Measurements from ENCODE around the gene MARCHF3. TPM values are rescaled to one million over a fixed set of nuclear protein-coding genes. Genes with fewer than 3 reads are reported as not detected.

MARCHF3 gene
- total and polyA plus RNA-seq, 3 experiments from 2014 or later: 1.9 to 2.9 (median 2.5) TPM

- H3K4me1 Mint-ChIP-seq: no peaks in the 10 kb centered on the region
- POLR2A ChIA-PET: interaction anchor here (0.6 kb wide), 1 partner anchor 188 kb away, joined by 3 read pairs; no protein-coding TSS in a partner anchor
- DNase-seq: no peak
- CTCF ChIA-PET: no interaction called here
- Histone ChIP-seq H3K36me3 (ENCODE audit: insufficient read depth, low read length) (no peaks in the 10 kb centered on the region), H3K27me3 (ENCODE audit: insufficient read depth, low read length, poor library complexity, severe bottlenecking) (no peaks in the 10 kb centered on the region), H3K9me3 (ENCODE audit: low read length) (no peaks in the 10 kb centered on the region), H3K4me3 (ENCODE audit: low read length) (no peak overlapping the region), H3K27ac (ENCODE audit: low read depth, low read length) (no peak overlapping the region), H3K4me1 (ENCODE audit: insufficient read depth, low read length) (no peaks in the 10 kb centered on the region)
- H3K36me3 Mint-ChIP-seq: no peaks in the 10 kb centered on the region
- no peak overlapping the region for H3K4me3 Mint-ChIP-seq
- no peak overlapping the region for H3K27ac Mint-ChIP-seq
- no peaks in the 10 kb centered on the region for H3K9me3 Mint-ChIP-seq
- H3K27me3 Mint-ChIP-seq: peaks cover 0 to 4% of the 10 kb centered on the region in 2 donors
Measured at GRCh38 chr5:126965061-126965475, 65.3 kb downstream of the MARCHF3 start.

GRCh38 chr5:126963822-126964375 is 66.5 kb downstream of the MARCHF3 start:
- H3K4me3 Mint-ChIP-seq: no peak overlapping the region
- Histone ChIP-seq H3K27me3 (ENCODE audit: insufficient read depth, low read length, poor library complexity, severe bottlenecking) (no peaks in the 10 kb centered on the region), H3K9me3 (ENCODE audit: low read length) (no peaks in the 10 kb centered on the region), H3K4me3 (ENCODE audit: low read length) (no peak overlapping the region), H3K36me3 (ENCODE audit: insufficient read depth, low read length) (no peaks in the 10 kb centered on the region), H3K27ac (ENCODE audit: low read depth, low read length) (no peak overlapping the region), H3K4me1 (ENCODE audit: insufficient read depth, low read length) (no peaks in the 10 kb centered on the region)
- H3K36me3 Mint-ChIP-seq: no peaks in the 10 kb centered on the region
- no peak for DNase-seq
- ChIA-PET CTCF (no interaction called here), POLR2A (interaction anchor here (0.5 kb wide), 1 partner anchor 65 kb away, joined by 3 read pairs; no protein-coding TSS in a partner anchor)
- peaks cover 0 to 16% of the 10 kb centered on the region in 2 donors for H3K27me3 Mint-ChIP-seq
- no peaks in the 10 kb centered on the region for H3K4me1 Mint-ChIP-seq
- H3K27ac Mint-ChIP-seq: peak overlapping the region in 1 of 8 donors; percentile 5
- H3K9me3 Mint-ChIP-seq: no peaks in the 10 kb centered on the region

GRCh38 chr5:126961702-126962101 is 68.7 kb downstream of the MARCHF3 start:
- no peaks in the 10 kb centered on the region for H3K4me1 Mint-ChIP-seq
- H3K27me3 Mint-ChIP-seq: peaks cover 0 to 23% of the 10 kb centered on the region in 2 donors
- no peak overlapping the region for H3K27ac Mint-ChIP-seq
- Histone ChIP-seq H3K27ac (ENCODE audit: low read depth, low read length) (no peak overlapping the region), H3K4me3 (ENCODE audit: low read length) (no peak overlapping the region), H3K27me3 (ENCODE audit: insufficient read depth, low read length, poor library complexity, severe bottlenecking) (no peaks in the 10 kb centered on the region), H3K9me3 (ENCODE audit: low read length) (no peaks in the 10 kb centered on the region), H3K36me3 (ENCODE audit: insufficient read depth, low read length) (no peaks in the 10 kb centered on the region), H3K4me1 (ENCODE audit: insufficient read depth, low read length) (no peaks in the 10 kb centered on the region)
- H3K36me3 Mint-ChIP-seq: no peaks in the 10 kb centered on the region
- ChIA-PET CTCF (no interaction called here), POLR2A (no interaction called here)
- no peak overlapping the region for H3K4me3 Mint-ChIP-seq
- H3K9me3 Mint-ChIP-seq: no peaks in the 10 kb centered on the region
- no peak for DNase-seq

- Mint-ChIP-seq H3K4me3 (no peak overlapping the region), H3K9me3 (no peaks in the 10 kb centered on the region), H3K4me1 (no peaks in the 10 kb centered on the region), H3K36me3 (no peaks in the 10 kb centered on the region), H3K27me3 (peaks cover 0 to 25% of the 10 kb centered on the region in 2 donors), H3K27ac (no peak overlapping the region)
- CTCF ChIA-PET: no interaction called here
- H3K27ac ChIP-seq (ENCODE audit: low read depth, low read length): no peak overlapping the region
- no peak overlapping the region for H3K4me3 ChIP-seq (ENCODE audit: low read length)
- H3K4me1 ChIP-seq (ENCODE audit: insufficient read depth, low read length): no peaks in the 10 kb centered on the region
- DNase-seq: no peak
- POLR2A ChIA-PET: no interaction called here
- H3K36me3 ChIP-seq (ENCODE audit: insufficient read depth, low read length): no peaks in the 10 kb centered on the region
- H3K27me3 ChIP-seq (ENCODE audit: insufficient read depth, low read length, poor library complexity, severe bottlenecking): no peaks in the 10 kb centered on the region
- no peaks in the 10 kb centered on the region for H3K9me3 ChIP-seq (ENCODE audit: low read length)
Measured at GRCh38 chr5:126961128-126961527, 69.2 kb downstream of the MARCHF3 start.

GRCh38 chr5:126959188-126959587 is 71.2 kb downstream of the MARCHF3 start:
- Mint-ChIP-seq H3K9me3 (no peaks in the 10 kb centered on the region), H3K4me3 (no peak overlapping the region), H3K4me1 (no peaks in the 10 kb centered on the region), H3K36me3 (no peaks in the 10 kb centered on the region), H3K27me3 (peaks cover 0 to 25% of the 10 kb centered on the region in 2 donors), H3K27ac (no peak overlapping the region)
- no peak overlapping the region for H3K4me3 ChIP-seq (ENCODE audit: low read length)
- no peaks in the 10 kb centered on the region for H3K36me3 ChIP-seq (ENCODE audit: insufficient read depth, low read length)
- ChIA-PET POLR2A (no interaction called here), CTCF (no interaction called here)
- H3K4me1 ChIP-seq (ENCODE audit: insufficient read depth, low read length): no peaks in the 10 kb centered on the region
- H3K9me3 ChIP-seq (ENCODE audit: low read length): no peaks in the 10 kb centered on the region
- no peak for DNase-seq
- H3K27ac ChIP-seq (ENCODE audit: low read depth, low read length): no peak overlapping the region
- no peaks in the 10 kb centered on the region for H3K27me3 ChIP-seq (ENCODE audit: insufficient read depth, low read length, poor library complexity, severe bottlenecking)

GRCh38 chr5:126956991-126957390 is 73.4 kb downstream of the MARCHF3 start:
- Mint-ChIP-seq H3K27me3 (peaks cover 0 to 25% of the 10 kb centered on the region in 2 donors), H3K4me1 (no peaks in the 10 kb centered on the region), H3K4me3 (no peak overlapping the region), H3K27ac (no peak overlapping the region), H3K9me3 (no peaks in the 10 kb centered on the region), H3K36me3 (no peaks in the 10 kb centered on the region)
- Histone ChIP-seq H3K27me3 (ENCODE audit: insufficient read depth, low read length, poor library complexity, severe bottlenecking) (no peaks in the 10 kb centered on the region), H3K27ac (ENCODE audit: low read depth, low read length) (no peak overlapping the region), H3K4me1 (ENCODE audit: insufficient read depth, low read length) (no peaks in the 10 kb centered on the region), H3K36me3 (ENCODE audit: insufficient read depth, low read length) (no peaks in the 10 kb centered on the region), H3K9me3 (ENCODE audit: low read length) (no peaks in the 10 kb centered on the region), H3K4me3 (ENCODE audit: low read length) (no peak overlapping the region)
- ChIA-PET CTCF (no interaction called here), POLR2A (no interaction called here)
- no peak for DNase-seq

- POLR2A ChIA-PET: no interaction called here
- H3K4me1 Mint-ChIP-seq: no peaks in the 10 kb centered on the region
- H3K27me3 ChIP-seq (ENCODE audit: insufficient read depth, low read length, poor library complexity, severe bottlenecking): no peaks in the 10 kb centered on the region
- H3K9me3 Mint-ChIP-seq: no peaks in the 10 kb centered on the region
- H3K4me3 ChIP-seq (ENCODE audit: low read length): no peak overlapping the region
- H3K4me1 ChIP-seq (ENCODE audit: insufficient read depth, low read length): no peaks in the 10 kb centered on the region
- no peaks in the 10 kb centered on the region for H3K36me3 ChIP-seq (ENCODE audit: insufficient read depth, low read length)
- DNase-seq: no peak
- no peak overlapping the region for H3K4me3 Mint-ChIP-seq
- no peak overlapping the region for H3K27ac Mint-ChIP-seq
- peaks cover 0 to 23% of the 10 kb centered on the region in 2 donors for H3K27me3 Mint-ChIP-seq
- no peak overlapping the region for H3K27ac ChIP-seq (ENCODE audit: low read depth, low read length)
- H3K9me3 ChIP-seq (ENCODE audit: low read length): no peaks in the 10 kb centered on the region
- CTCF ChIA-PET: no interaction called here
- H3K36me3 Mint-ChIP-seq: no peaks in the 10 kb centered on the region
Measured at GRCh38 chr5:126954981-126955380, 75.4 kb downstream of the MARCHF3 start.

- no peaks in the 10 kb centered on the region for H3K4me1 Mint-ChIP-seq
- H3K36me3 Mint-ChIP-seq: no peaks in the 10 kb centered on the region
- no peak overlapping the region for H3K4me3 ChIP-seq (ENCODE audit: low read length)
- no peaks in the 10 kb centered on the region for H3K9me3 Mint-ChIP-seq
- no peak overlapping the region for H3K27ac Mint-ChIP-seq
- ChIA-PET CTCF (no interaction called here), POLR2A (no interaction called here)
- H3K27ac ChIP-seq (ENCODE audit: low read depth, low read length): no peak overlapping the region
- peaks cover 0 to 10% of the 10 kb centered on the region in 2 donors for H3K27me3 Mint-ChIP-seq
- H3K27me3 ChIP-seq (ENCODE audit: insufficient read depth, low read length, poor library complexity, severe bottlenecking): no peaks in the 10 kb centered on the region
- H3K4me3 Mint-ChIP-seq: no peak overlapping the region
- no peaks in the 10 kb centered on the region for H3K9me3 ChIP-seq (ENCODE audit: low read length)
- H3K4me1 ChIP-seq (ENCODE audit: insufficient read depth, low read length): no peaks in the 10 kb centered on the region
- no peaks in the 10 kb centered on the region for H3K36me3 ChIP-seq (ENCODE audit: insufficient read depth, low read length)
- no peak for DNase-seq
Measured at GRCh38 chr5:126953640-126954039, 76.7 kb downstream of the MARCHF3 start.

- DNase-seq: no peak
- ChIA-PET POLR2A (no interaction called here), CTCF (no interaction called here)
- no peaks in the 10 kb centered on the region for H3K9me3 Mint-ChIP-seq
- H3K27ac Mint-ChIP-seq: no peak overlapping the region
- H3K27me3 Mint-ChIP-seq: peaks cover 0 to 1% of the 10 kb centered on the region in 2 donors
- no peak overlapping the region for H3K4me3 Mint-ChIP-seq
- no peak overlapping the region for H3K27ac ChIP-seq (ENCODE audit: low read depth, low read length)
- H3K9me3 ChIP-seq (ENCODE audit: low read length): no peaks in the 10 kb centered on the region
- no peaks in the 10 kb centered on the region for H3K36me3 Mint-ChIP-seq
- no peaks in the 10 kb centered on the region for H3K36me3 ChIP-seq (ENCODE audit: insufficient read depth, low read length)
- H3K4me1 Mint-ChIP-seq: no peaks in the 10 kb centered on the region
- no peak overlapping the region for H3K4me3 ChIP-seq (ENCODE audit: low read length)
- no peaks in the 10 kb centered on the region for H3K27me3 ChIP-seq (ENCODE audit: insufficient read depth, low read length, poor library complexity, severe bottlenecking)
- H3K4me1 ChIP-seq (ENCODE audit: insufficient read depth, low read length): no peaks in the 10 kb centered on the region
Measured at GRCh38 chr5:126949475-126949874, 80.9 kb downstream of the MARCHF3 start.
